HepG2 (cell line): ENCODE measurements around the gene B3GNT7. TPM values are rescaled to one million over a fixed set of nuclear protein-coding genes. Genes with fewer than 3 reads are reported as not detected.

Source experiments
- BRCA1 ChIP-seq: sonication (generic); formaldehyde crosslinking; IDR thresholded peaks from 2 replicates; pipeline ENCODE4 v1.4.0; 2020; ENCODE audit warnings: missing genetic modification reagents
- FOXM1 ChIP-seq: sonication (generic); formaldehyde crosslinking; IDR thresholded peaks from 2 replicates; pipeline ENCODE4 v1.5.0; 2020; ENCODE audit warnings: missing genetic modification reagents
- GLI4 ChIP-seq: sonication (generic); formaldehyde crosslinking; IDR thresholded peaks from 2 replicates; pipeline ENCODE4 v1.5.1; 2020; ENCODE audit warnings: missing genetic modification reagents, mild to moderate bottlenecking, moderate library complexity, borderline replicate concordance
- HOXD1 ChIP-seq: sonication (generic); formaldehyde crosslinking; IDR thresholded peaks from 2 replicates; pipeline ENCODE4 v1.5.0; 2020; ENCODE audit warnings: missing genetic modification reagents
- MAF1 ChIP-seq: sonication (generic); formaldehyde crosslinking; IDR thresholded peaks from 2 replicates; pipeline ENCODE4 v1.5.0; 2020; ENCODE audit warnings: missing genetic modification reagents, borderline replicate concordance
- MIER2 ChIP-seq: IDR thresholded peaks from 2 replicates; pipeline ENCODE4 v1.6.1; 2016; ENCODE audit warnings: missing biosample characterization, missing genetic modification reagents
- NFE2L1 ChIP-seq: sonication (generic); formaldehyde crosslinking; IDR thresholded peaks from 2 replicates; pipeline ENCODE4 v1.4.0; 2020; ENCODE audit warnings: missing genetic modification reagents, mild to moderate bottlenecking, borderline replicate concordance
- SP140L ChIP-seq: sonication (generic); formaldehyde crosslinking; IDR thresholded peaks from 2 replicates; pipeline ENCODE4 v1.4.0; 2020; ENCODE audit warnings: missing genetic modification reagents, borderline replicate concordance
- SRF ChIP-seq: IDR thresholded peaks from 2 replicates; pipeline ENCODE4 v1.6.1; 2011; ENCODE audit warnings: mild to moderate bottlenecking, low read depth, low read length, moderate library complexity
- TBP ChIP-seq: sonication (generic); formaldehyde crosslinking; IDR thresholded peaks from 2 replicates; pipeline ENCODE4 v1.5.0; 2020; ENCODE audit warnings: missing genetic modification reagents
- TBX3 ChIP-seq: fragments of 450-650 bp; IDR thresholded peaks from 2 replicates; pipeline ENCODE4 v1.6.1; 2017; ENCODE audit warnings: antibody characterized with exemption, mild to moderate bottlenecking, inconsistent platforms, borderline replicate concordance
- TOPORS ChIP-seq: sonication (generic); formaldehyde crosslinking; IDR thresholded peaks from 2 replicates; pipeline ENCODE4 v1.8.0; 2023; ENCODE audit warnings: mild to moderate bottlenecking, missing genetic modification reagents
- ZFX ChIP-seq: sonication (generic); formaldehyde crosslinking; IDR thresholded peaks from 2 replicates; pipeline ENCODE4 v1.4.0; 2020; ENCODE audit warnings: mild to moderate bottlenecking, low read depth, missing genetic modification reagents, moderate library complexity
- ZNF331 ChIP-seq: sonication (generic); formaldehyde crosslinking; IDR thresholded peaks from 2 replicates; pipeline ENCODE4 v1.4.0; 2020; ENCODE audit warnings: missing genetic modification reagents
- ZNF33B ChIP-seq: sonication (generic); formaldehyde crosslinking; IDR thresholded peaks from 2 replicates; pipeline ENCODE4 v1.5.1; 2020; ENCODE audit warnings: mild to moderate bottlenecking, missing genetic modification reagents
- ZNF562 ChIP-seq: sonication (generic); formaldehyde crosslinking; IDR thresholded peaks from 2 replicates; pipeline ENCODE4 v1.8.0; 2022; ENCODE audit warnings: missing genetic modification reagents, borderline replicate concordance
- ZNF724P ChIP-seq: sonication (generic); formaldehyde crosslinking; IDR thresholded peaks from 2 replicates; pipeline ENCODE4 v1.8.0; 2022; ENCODE audit warnings: missing genetic modification reagents, borderline replicate concordance
- ZNF747 ChIP-seq: sonication (generic); formaldehyde crosslinking; IDR thresholded peaks from 2 replicates; pipeline ENCODE4 v1.8.1; 2023; ENCODE audit warnings: missing genetic modification reagents, mild to moderate bottlenecking, borderline replicate concordance
- polyA plus RNA-seq, 8 experiments: library from polyadenylated mRNA; depleted of rRNA in 3 of 8; stranded (reverse) in 7 of 8; unstranded in 1 of 8; fragments of >200 nt; fragmentation: Illumina TruSeq in 4 of 8; extraction: Trizol in 4 of 8; gene quantifications; 2 replicates each; pipeline versions ENCODE4 v1.2.1 to v1.2.3, GENCODE V29; 2011 to 2016; ENCODE audit warnings: low read depth in 4 of 8, missing spikeins in 1 of 8, mixed read lengths in 1 of 8; ENCODE audit not compliant: insufficient read depth in 1 of 8
- total RNA-seq, 5 experiments: library from RNA; depleted of rRNA; stranded (reverse); fragments of >200 nt; fragmentation: Illumina TruSeq; extraction: Trizol; gene quantifications; 2 replicates each; pipeline ENCODE4 v1.2.3, GENCODE V29; 2016; ENCODE audit warnings: low read depth in 1 of 5
- TF ChIP-seq, protein P1 (sequence below): sonication (generic); formaldehyde crosslinking; IDR thresholded peaks from 2 replicates; pipeline ENCODE4 v1.8.1; 2023; ENCODE audit warnings: mild to moderate bottlenecking, missing genetic modification reagents
- TF ChIP-seq, protein P2 (sequence below): sonication (generic); formaldehyde crosslinking; IDR thresholded peaks from 2 replicates; pipeline ENCODE4 v1.5.0; 2020; ENCODE audit warnings: missing genetic modification reagents
- TF ChIP-seq, protein P3 (sequence below): sonication (generic); formaldehyde crosslinking; conservative IDR thresholded peaks from 2 replicates; pipeline ENCODE4 v1.4.0; 2020; ENCODE audit warnings: mild to moderate bottlenecking, missing genetic modification reagents, moderate library complexity
- TF ChIP-seq, protein P4 (sequence below): sonication (generic); formaldehyde crosslinking; IDR thresholded peaks from 2 replicates; pipeline ENCODE4 v1.8.0; 2022; ENCODE audit warnings: mild to moderate bottlenecking, missing genetic modification reagents, borderline replicate concordance
- TF ChIP-seq, protein P5 (sequence below): sonication (generic); formaldehyde crosslinking; IDR thresholded peaks from 2 replicates; pipeline ENCODE4 v1.8.0; 2022; ENCODE audit warnings: mild to moderate bottlenecking, missing genetic modification reagents, moderate library complexity

The B3GNT7 gene
- total and polyA plus RNA-seq, 2 of the 13 experiments (the other 11 are each of a cell fraction or from before 2014, with no cell fraction given): 0.04 to 0.24 TPM

DNA sequence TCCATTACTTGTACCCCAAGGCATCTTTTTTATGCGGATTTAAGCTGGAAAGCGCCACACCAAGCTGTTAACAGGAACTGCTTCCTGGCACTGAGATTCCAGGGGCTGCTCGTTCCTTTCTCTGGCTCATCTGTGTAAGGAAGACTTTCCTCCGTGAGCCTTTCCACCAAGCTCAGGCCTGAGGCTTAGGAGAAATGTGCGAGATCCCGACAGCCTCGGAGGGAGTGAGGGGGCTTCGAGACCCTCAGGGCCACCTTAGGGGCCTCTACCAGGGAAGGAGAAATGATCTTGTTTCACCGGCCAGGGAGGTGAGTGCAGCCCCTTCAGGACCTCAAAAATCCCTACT, 17.1 kb downstream of the B3GNT7 start (continued):
- TF ChIP-seq, protein P1, sequence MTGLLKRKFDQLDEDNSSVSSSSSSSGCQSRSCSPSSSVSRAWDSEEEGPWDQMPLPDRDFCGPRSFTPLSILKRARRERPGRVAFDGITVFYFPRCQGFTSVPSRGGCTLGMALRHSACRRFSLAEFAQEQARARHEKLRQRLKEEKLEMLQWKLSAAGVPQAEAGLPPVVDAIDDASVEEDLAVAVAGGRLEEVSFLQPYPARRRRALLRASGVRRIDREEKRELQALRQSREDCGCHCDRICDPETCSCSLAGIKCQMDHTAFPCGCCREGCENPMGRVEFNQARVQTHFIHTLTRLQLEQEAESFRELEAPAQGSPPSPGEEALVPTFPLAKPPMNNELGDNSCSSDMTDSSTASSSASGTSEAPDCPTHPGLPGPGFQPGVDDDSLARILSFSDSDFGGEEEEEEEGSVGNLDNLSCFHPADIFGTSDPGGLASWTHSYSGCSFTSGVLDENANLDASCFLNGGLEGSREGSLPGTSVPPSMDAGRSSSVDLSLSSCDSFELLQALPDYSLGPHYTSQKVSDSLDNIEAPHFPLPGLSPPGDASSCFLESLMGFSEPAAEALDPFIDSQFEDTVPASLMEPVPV (CRISPR knock-in tag): peak; percentile 11; the same call in 1 of the 2 replicates
- TF ChIP-seq TBP (CRISPR knock-in tag) (no peak), NFE2L1 (CRISPR knock-in tag) (no peak), ZNF331 (no peak), ZNF562 (CRISPR knock-in tag) (no peak), SP140L (CRISPR knock-in tag) (no peak), ZNF747 (CRISPR knock-in tag) (no peak), BRCA1 (CRISPR knock-in tag) (no peak), ZNF33B (CRISPR knock-in tag) (no peak), MIER2 (CRISPR knock-in tag) (no peak), SRF (no peak), GLI4 (CRISPR knock-in tag) (no peak), ZNF724P (CRISPR knock-in tag) (no peak), TOPORS (CRISPR knock-in tag) (peak; percentile 31; the same call in 1 of the 2 replicates), FOXM1 (no peak), HOXD1 (no peak), ZFX (CRISPR knock-in tag) (peak; percentile 67), MAF1 (CRISPR knock-in tag) (no peak), TBX3 (no peak)
- TF ChIP-seq, protein P2, sequence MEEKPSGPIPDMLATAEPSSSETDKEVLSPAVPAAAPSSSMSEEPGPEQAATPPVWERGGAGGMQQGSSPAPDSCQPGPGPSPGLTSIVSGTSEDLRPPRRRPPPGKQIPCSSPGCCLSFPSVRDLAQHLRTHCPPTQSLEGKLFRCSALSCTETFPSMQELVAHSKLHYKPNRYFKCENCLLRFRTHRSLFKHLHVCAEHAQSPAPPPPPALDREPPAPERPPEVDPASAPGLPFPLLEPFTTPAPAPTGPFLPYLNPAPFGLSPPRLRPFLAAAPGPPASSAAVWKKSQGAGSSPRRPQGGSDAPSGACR (CRISPR knock-in tag): no peak
- TF ChIP-seq, protein P3, sequence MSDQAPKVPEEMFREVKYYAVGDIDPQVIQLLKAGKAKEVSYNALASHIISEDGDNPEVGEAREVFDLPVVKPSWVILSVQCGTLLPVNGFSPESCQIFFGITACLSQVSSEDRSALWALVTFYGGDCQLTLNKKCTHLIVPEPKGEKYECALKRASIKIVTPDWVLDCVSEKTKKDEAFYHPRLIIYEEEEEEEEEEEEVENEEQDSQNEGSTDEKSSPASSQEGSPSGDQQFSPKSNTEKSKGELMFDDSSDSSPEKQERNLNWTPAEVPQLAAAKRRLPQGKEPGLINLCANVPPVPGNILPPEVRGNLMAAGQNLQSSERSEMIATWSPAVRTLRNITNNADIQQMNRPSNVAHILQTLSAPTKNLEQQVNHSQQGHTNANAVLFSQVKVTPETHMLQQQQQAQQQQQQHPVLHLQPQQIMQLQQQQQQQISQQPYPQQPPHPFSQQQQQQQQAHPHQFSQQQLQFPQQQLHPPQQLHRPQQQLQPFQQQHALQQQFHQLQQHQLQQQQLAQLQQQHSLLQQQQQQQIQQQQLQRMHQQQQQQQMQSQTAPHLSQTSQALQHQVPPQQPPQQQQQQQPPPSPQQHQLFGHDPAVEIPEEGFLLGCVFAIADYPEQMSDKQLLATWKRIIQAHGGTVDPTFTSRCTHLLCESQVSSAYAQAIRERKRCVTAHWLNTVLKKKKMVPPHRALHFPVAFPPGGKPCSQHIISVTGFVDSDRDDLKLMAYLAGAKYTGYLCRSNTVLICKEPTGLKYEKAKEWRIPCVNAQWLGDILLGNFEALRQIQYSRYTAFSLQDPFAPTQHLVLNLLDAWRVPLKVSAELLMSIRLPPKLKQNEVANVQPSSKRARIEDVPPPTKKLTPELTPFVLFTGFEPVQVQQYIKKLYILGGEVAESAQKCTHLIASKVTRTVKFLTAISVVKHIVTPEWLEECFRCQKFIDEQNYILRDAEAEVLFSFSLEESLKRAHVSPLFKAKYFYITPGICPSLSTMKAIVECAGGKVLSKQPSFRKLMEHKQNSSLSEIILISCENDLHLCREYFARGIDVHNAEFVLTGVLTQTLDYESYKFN (CRISPR knock-in tag): no peak
- TF ChIP-seq, protein P4, sequence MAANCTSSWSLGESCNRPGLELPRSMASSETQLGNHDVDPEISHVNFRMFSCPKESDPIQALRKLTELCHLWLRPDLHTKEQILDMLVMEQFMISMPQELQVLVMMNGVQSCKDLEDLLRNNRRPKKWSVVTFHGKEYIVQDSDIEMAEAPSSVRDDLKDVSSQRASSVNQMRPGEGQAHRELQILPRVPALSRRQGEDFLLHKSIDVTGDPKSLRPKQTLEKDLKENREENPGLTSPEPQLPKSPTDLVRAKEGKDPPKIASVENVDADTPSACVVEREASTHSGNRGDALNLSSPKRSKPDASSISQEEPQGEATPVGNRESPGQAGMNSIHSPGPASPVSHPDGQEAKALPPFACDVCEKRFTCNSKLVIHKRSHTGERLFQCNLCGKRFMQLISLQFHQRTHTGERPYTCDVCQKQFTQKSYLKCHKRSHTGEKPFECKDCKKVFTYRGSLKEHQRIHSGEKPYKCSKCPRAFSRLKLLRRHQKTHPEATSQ (CRISPR knock-in tag): peak; percentile 41; the same call in 1 of the 2 replicates
- TF ChIP-seq, protein P5, sequence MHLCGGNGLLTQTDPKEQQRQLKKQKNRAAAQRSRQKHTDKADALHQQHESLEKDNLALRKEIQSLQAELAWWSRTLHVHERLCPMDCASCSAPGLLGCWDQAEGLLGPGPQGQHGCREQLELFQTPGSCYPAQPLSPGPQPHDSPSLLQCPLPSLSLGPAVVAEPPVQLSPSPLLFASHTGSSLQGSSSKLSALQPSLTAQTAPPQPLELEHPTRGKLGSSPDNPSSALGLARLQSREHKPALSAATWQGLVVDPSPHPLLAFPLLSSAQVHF (CRISPR knock-in tag): no peak
